ENCODE data around the gene BIN1.

DNA sequence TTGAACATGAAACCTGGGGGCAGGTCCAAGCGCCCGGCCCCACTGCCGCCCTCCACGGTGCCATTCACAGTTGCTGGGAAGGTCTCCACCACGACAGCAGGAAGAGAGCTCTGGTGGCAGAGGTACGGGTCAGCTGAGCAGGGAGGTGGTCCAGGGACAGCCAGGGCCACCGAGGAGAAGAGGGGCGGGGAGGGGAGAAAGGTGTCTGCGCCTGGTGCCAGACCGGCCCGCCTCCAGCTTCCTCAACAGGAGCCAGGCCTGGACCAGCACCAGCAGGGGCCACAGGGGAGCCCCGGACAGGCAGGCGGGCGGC lies 56.2 kb downstream of the BIN1 start:
- TF ChIP-seq, protein P1, sequence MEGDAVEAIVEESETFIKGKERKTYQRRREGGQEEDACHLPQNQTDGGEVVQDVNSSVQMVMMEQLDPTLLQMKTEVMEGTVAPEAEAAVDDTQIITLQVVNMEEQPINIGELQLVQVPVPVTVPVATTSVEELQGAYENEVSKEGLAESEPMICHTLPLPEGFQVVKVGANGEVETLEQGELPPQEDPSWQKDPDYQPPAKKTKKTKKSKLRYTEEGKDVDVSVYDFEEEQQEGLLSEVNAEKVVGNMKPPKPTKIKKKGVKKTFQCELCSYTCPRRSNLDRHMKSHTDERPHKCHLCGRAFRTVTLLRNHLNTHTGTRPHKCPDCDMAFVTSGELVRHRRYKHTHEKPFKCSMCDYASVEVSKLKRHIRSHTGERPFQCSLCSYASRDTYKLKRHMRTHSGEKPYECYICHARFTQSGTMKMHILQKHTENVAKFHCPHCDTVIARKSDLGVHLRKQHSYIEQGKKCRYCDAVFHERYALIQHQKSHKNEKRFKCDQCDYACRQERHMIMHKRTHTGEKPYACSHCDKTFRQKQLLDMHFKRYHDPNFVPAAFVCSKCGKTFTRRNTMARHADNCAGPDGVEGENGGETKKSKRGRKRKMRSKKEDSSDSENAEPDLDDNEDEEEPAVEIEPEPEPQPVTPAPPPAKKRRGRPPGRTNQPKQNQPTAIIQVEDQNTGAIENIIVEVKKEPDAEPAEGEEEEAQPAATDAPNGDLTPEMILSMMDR (IDR thresholded peaks at IDR 0.05; ENCODE audit: low read length), result no peak
- TF ChIP-seq EZH2 (optimal IDR thresholded peaks at IDR 0.05; ENCODE audit: low read depth, low read length), result no peak
